Measurements from ENCODE around the gene PDE9A.
"Not testable (repeated sequence)": the region's sequence is repeated elsewhere in the genome, so short reads cannot be mapped to it uniquely, and the experiment has no call there.

Gene PDE9A

GRCh38 chr21:42627527-42628289, 25.7 kb upstream of the PDE9A start:
- in situ Hi-C loops (cut with HindIII; ENCODE audit: low sequenced_read_pairs), result no loop called here
- DNase-seq (ENCODE audit: low read depth), result no peak
- H3K4me3 ChIP-seq (ENCODE audit: low read depth, low read length), result no peak overlapping the region
- TF ChIP-seq CTCF (IDR thresholded peaks at IDR 0.05; ENCODE audit: low read depth, low read length, missing control alignments), result no peak

DNA sequence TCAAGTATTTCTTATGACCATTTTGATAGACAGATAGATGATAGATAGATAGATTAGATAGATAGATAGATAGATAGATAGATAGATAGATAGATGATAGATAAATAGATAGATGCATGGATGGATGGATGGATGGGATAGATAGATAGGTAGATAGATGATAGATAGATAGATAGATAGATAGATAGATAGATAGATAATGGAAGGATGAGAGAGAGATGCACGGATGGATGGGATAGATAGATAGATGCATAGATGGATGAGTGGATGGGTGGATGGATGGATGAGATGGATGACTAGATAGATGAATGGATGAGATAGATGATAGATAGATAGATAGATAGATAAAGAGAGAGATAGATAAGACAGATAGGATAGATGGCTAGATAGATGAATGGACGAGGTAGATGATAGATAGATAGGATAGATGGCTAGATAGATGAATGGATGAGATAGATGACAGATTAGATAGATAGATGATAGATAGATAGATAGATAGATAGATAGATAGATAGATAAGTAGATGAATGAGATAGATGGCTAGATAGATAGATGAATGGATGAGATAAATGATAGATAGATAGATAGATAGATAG, 24.9 kb upstream of the PDE9A start:
- H3K4me3 ChIP-seq (ENCODE audit: low read depth, low read length); DNase-seq (ENCODE audit: low read depth); in situ Hi-C loops (cut with HindIII; ENCODE audit: low sequenced_read_pairs): not testable (repeated sequence)

- TF ChIP-seq CTCF (IDR thresholded peaks at IDR 0.05; ENCODE audit: low read depth, low read length, missing control alignments), result no peak
- H3K4me3 ChIP-seq (ENCODE audit: low read depth, low read length), result no peak overlapping the region
- DNase-seq (ENCODE audit: low read depth), result no peak
- in situ Hi-C loops (cut with HindIII; ENCODE audit: low sequenced_read_pairs), result no loop called here
These were observed 23.4 kb upstream of the PDE9A start for GRCh38 chr21:42629933-42630589.

GRCh38 chr21:42630626-42631025, 22.8 kb upstream of the PDE9A start:
- TF ChIP-seq CTCF (IDR thresholded peaks at IDR 0.05; ENCODE audit: low read depth, low read length, missing control alignments), result no peak
- in situ Hi-C loops (cut with HindIII; ENCODE audit: low sequenced_read_pairs), result no loop called here
- no peak for DNase-seq (ENCODE audit: low read depth)
- no peak overlapping the region for H3K4me3 ChIP-seq (ENCODE audit: low read depth, low read length)

DNA sequence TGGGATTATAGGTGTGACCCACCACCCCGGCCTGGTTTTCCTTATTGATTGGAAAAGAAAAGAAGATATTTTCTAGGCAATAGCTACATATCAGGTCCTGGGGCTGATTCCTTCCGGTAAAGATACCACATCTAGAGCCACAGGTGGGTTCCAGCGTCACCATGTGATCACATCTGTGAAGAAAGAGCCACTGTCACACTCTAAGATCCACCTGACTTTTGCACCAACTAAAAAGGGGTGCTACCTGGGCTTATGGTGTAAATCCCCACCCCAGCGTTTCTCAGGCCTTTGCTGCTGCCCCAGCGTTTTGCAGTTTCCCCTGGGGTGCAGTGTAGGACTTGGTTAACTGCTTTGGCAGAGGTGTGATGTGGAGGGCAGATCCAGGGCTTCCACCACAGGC, 22.3 kb upstream of the PDE9A start:
- H3K4me3 ChIP-seq (ENCODE audit: low read depth, low read length), result no peak overlapping the region
- TF ChIP-seq CTCF (IDR thresholded peaks at IDR 0.05; ENCODE audit: low read depth, low read length, missing control alignments), result no peak
- DNase-seq (ENCODE audit: low read depth), result no peak
- in situ Hi-C loops (cut with HindIII; ENCODE audit: low sequenced_read_pairs), result no loop called here

DNA sequence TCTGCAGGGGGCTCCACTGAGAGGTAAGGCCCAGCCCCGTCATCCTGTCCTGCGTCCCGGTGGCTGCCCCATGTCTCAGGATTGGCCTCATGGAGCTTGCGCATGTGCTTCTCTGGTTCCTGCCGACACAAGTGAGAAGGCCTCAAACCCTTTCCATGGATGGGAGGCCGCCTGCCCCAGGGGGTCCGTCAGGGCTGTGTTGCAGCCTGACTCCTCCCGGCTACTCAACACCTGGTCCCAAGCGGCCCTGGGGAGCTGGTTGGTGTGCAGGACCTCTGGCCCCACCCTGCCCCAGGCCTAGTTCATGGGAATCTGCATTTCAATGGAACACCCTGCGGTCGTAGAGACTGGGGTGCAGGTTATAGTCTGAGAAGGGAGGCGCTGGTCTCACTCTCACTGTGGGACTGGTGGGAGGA, 21.1 kb upstream of the PDE9A start:
- DNase-seq (ENCODE audit: low read depth), result no peak
- no peak overlapping the region for H3K4me3 ChIP-seq (ENCODE audit: low read depth, low read length)
- in situ Hi-C loops (cut with HindIII; ENCODE audit: low sequenced_read_pairs), result no loop called here
- no peak for TF ChIP-seq CTCF (IDR thresholded peaks at IDR 0.05; ENCODE audit: low read depth, low read length, missing control alignments)

Measured in astrocyte of the cerebellum (primary cell).